Embryonic facial prominence (tissue), 1 donor: ENCODE data around the gene QPRT.
"Not testable (repeated sequence)": the region's sequence is repeated elsewhere in the genome, so short reads cannot be mapped to it uniquely, and the experiment has no call there.

Experiments
- DNase-seq: peaks from one replicate; pipeline ENCODE4 v3.0.0-alpha.2; 2016; ENCODE audit errors: extremely low spot score

Gene QPRT

DNA sequence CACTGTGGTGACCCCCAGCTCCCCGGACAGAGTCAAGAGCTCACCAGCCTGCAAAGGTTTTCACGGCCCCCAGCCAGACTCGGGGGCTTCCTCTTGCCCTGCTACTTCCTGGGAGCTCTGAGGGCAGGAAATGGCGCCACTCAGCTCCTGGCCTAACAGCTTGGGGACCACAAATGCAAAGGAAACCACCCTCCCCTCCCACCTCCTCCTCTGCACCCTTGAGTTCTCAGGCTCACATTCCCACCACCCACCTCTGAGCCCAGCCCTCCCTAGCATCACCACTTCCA, 16.3 kb upstream of the QPRT start:
- DNase-seq: no peak

GRCh38 chr16:29663016-29663806, 15.8 kb upstream of the QPRT start, which contains the start of gene SPN:
TSS of gene SPN (plus strand) at chr16:29663247. CDS start at chr16:29663729, 482 bp downstream.
- DNase-seq: no peak

- DNase-seq: no peak
These were observed 15.2 kb upstream of the QPRT start for GRCh38 chr16:29663807-29664090.

DNA sequence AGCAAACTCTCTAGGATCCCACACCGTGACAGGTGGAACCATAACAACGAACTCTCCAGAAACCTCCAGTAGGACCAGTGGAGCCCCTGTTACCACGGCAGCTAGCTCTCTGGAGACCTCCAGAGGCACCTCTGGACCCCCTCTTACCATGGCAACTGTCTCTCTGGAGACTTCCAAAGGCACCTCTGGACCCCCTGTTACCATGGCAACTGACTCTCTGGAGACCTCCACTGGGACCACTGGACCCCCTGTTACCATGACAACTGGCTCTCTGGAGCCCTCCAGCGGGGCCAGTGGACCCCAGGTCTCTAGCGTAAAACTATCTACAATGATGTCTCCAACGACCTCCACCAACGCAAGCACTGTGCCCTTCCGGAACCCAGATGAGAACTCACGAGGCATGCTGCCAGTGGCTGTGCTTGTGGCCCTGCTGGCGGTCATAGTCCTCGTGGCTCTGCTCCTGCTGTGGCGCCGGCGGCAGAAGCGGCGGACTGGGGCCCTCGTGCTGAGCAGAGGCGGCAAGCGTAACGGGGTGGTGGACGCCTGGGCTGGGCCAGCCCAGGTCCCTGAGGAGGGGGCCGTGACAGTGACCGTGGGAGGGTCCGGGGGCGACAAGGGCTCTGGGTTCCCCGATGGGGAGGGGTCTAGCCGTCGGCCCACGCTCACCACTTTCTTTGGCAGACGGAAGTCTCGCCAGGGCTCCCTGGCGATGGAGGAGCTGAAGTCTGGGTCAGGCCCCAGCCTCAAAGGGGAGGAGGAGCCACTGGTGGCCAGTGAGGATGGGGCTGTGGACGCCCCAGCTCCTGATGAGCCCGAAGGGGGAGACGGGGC, 14.7 kb upstream of the QPRT start:
- DNase-seq: no peak

DNA sequence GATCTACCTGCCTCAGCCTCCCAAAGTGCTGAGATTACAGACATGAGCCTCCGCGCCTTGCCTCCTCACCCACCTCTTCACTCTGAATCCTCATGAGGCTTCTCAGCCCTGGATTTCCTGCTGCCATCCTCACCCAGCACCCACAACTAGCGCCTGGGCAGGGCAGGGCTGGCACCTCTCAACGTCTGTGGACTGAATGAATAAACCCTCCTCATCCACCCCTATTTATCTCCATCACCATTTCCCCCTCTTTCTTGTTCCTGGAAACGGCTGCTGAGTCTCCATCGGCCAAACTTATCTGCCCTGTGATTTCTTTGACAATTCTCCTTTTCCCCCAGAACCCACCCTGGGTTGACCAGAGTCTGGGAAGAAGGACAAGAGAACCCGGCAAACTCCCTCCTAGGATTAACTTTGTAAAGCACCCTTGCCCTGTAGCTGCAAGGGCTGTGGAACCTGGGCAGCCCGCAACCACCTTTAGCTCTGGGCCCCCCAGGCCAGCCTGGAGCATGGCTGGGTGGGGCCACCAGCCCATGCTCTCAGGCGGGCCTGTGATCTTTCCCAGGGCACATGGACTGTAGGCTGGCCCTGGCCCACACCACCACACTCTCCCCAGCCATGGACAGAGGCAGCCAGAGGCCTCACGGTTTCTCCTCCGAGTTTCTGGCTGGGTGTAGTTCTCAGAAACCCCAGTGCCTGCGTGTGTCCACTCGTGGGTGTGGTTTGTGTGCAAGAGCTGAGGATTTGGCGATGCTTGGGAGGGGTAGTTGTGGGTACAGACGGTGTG, 13.5 kb upstream of the QPRT start:
- no peak for DNase-seq

DNA sequence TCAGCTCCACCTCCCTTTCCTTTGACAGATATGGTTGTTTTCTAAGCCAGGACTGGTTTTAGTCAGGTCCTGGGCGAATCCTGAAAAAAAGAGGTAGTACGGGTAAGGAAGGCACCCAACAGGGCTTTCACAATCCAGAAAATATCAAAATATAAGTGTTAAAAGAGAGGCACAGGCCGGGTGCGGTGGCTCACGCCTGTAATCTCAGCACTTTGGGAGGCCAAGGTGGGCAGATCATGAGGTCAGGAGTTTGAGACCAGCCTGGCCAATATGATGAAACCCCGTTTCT, 11.7 kb upstream of the QPRT start:
- DNase-seq: not testable (repeated sequence)

- DNase-seq: no peak
These were observed 11.2 kb upstream of the QPRT start for GRCh38 chr16:29667755-29668154.

GRCh38 chr16:29668267-29668666, 10.7 kb upstream of the QPRT start:
- DNase-seq: no peak

GRCh38 chr16:29673501-29673900, 5.5 kb upstream of the QPRT start:
- no peak for DNase-seq

- DNase-seq: no peak
These were observed 4.8 kb upstream of the QPRT start for GRCh38 chr16:29674188-29674587.

DNA sequence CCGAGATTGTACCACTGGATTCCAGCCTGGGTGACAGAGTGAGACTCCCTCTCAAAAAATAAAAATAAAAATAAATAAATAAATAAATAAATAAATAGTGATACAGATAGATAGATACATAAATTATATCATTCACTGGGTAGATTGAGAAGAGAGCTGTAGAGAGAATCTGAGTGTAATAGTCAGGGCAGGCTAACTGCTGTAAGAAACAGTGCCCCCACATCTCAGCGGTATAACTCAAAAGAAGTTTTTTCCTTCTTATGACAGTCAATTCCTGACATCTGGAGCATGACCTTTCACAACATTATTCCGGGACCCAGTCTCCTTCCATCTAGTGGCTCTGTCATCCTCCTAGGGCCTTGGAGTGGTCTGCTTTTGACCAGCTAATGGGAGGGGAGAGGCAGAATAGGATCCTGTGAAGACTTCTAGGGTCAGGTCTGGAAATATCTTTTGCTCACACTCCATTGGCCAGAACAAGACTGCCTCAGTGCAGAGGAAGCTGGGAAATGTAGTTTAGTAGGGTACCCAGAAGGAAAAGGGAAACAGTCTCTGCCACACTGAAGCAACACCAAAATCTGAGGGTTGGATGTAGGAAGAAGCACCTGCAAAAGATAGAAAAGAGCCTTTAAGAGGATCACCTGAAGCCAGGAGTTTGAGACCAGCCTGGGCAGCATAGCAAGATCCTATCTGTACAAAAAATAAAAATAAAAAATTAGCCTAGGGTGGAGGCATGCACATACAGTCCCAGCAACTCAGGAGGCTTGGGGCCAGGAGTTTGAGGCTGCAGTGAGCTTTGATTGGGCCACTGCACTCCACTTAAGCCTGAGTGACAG, 3.0 kb upstream of the QPRT start:
- no peak for DNase-seq

DNA sequence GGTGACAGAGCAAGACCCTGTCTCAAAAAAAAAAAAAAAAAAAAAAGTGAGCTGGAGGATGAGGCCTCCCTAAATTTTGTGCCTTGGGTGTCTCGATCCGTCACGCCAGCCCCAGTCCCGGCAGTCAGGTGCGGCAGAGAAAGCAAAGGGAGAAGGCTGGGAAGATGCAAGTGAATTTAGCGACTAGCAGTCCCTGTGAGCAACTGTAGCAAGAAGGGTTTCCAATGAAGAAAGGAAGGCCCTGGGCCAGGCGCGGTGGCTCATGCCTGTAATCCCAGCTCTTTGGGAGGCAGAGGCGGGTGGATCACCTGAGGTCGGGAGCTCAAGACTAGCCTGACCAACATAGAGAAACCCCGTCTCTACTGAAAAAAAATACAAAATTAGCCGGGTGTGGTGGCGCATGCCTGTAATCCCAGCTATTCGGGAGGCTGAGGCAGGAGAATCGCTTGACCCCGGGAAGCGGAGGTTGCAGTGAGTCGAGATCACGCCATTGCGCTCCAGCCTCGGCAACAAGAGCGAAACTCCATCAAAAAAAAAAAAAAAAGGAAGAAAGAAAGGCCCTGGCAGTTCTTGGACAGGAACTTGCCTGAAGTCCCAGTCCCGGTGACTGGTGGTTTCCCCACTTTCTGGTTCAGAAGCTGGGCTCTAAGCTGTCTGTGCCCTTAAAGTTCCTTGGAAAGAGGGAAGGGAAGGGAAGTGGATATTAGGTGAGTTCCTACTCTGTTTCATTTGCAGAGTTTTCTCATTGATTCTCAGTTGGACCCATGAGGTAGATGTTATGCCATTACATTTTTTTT, 1.8 kb upstream of the QPRT start:
- DNase-seq: no peak

- DNase-seq: no peak
These were observed 1.2 kb downstream of the QPRT start for GRCh38 chr16:29680180-29680598.

DNA sequence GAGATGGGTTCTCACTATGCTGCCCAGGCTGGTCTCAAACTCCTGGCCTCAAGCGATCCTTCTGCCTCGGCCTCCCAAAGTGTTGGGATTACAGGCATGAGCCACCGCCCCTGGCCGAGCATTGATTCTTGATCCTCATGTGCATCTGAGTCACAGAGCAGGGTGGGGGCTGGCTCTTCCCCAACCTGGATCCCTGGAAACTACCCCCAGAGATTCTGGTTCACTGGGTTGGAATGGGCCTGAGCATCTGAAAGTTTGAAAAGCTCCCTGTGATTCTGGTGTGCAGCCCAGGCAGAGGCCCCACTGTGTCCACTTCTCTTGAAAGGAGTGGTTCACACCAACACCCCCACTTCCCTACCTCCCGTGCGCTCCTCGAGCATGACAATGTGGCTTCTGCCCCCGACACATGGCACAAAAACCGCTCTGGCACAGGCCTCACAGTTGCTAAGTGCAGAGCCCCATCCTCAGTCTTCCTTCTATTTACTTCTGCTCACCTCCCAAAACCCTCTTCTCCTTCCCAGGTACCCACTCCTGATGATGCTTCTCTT, 4.6 kb downstream of the QPRT start:
- DNase-seq: no peak

GRCh38 chr16:29684679-29685078, 5.7 kb downstream of the QPRT start:
- DNase-seq: no peak

DNA sequence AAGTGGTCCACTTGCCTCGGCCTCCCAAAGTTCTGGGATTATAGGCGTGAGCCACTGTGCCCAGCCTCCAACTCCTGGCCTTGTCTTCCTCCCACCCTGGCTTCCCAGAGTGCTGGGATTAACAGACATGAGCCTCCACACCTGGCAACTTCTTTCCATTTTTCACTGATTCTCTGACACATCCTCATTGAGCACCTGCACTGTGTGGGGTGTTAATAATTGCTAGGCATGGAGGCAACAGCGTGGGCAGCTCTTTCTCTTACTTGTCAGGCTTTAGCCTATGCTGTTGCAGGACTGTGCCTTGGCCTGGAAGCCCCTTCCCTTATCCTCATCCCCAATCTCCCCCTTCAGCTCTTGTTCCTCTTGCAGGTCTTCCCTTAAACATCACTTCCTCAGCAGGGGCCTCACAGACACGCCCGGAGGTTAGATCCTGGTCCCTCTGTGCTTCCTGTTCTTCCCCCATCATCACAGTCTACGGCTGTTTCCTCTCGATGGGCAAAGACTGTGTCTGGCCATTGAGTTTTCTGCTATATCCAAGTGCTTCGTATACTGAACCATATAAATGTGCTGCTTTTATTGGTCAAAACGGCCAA, 7.9 kb downstream of the QPRT start:
- DNase-seq: no peak

GRCh38 chr16:29687755-29688154, 8.8 kb downstream of the QPRT start:
- DNase-seq: no peak

GRCh38 chr16:29688172-29688571, 9.2 kb downstream of the QPRT start:
- DNase-seq: no peak

DNA sequence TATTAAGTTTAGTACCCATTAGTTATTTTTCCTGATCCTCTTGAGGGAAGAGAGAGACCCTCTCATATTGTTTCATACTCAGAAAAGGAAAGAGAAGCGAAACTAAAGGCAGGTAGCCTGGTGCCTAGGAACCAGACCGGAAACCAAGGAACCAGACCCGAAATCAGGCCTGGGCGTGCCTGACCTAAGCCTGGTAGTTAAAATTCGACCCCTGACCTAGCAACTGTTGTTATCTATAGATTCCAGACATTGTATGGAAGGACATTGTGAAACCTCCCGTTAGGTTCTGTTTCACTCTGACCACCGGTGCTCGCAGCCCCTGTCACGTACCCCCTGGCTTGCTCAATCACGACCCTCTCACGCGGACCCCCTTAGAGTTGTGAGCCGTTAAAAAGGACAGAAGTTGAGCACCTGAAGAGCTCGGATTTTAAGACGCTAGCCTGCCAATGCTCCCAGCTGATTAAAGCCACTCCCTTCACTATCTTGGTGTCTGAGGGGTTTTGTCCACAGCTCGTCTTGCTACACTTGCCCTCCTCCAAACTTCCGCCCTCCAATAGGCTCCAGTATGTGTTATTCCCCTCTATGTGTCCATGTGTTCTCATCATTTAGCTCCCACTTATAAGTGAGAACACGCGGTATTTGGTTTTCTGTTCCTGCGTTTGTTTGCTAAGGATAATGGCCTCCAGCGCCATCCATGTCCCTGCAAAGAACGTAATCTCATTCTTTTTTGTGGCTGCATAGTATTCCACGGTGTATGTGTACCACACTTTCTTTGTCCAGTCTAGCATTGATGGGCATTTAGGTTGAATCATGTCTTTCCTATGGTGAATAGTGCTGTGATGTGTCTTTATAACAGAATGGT, 10.7 kb downstream of the QPRT start:
- DNase-seq: not testable (repeated sequence)
